Measurements from ENCODE around the gene DMGDH. TPM values are rescaled to one million over a fixed set of nuclear protein-coding genes. Genes with fewer than 3 reads are reported as not detected.
A peak's percentile ranks its signal among the peaks of the same experiment; 100 is the strongest.

Gene DMGDH
- total and polyA plus RNA-seq, 4 donors, result 28.9 to 130 (median 48.5) TPM

DNA sequence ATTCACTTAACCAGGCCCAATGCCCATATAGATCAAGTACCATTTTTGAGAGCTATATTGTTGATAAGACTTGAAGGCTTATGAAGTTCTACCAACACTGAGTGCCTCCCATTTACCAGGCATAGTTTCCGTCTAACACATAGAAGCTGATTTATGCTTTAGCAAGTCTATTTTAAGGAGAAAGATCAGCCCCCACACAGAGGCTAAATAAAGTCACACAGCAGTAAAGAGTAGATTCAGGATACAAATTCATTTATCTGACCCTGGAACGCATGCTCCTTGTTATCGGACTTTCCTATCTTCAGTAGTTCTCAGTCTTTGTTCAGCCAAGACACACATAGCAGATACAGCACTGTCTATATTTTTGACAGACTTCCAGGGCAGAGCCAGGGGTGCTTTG, 34.2 kb downstream of the DMGDH start:
- H3K4me3 ChIP-seq (ENCODE audit: low read depth in 1 of 3, low read length in 3 of 3), result no peak overlapping the region
- no peak for DNase-seq (ENCODE audit: low spot score)
- H3K27ac ChIP-seq (ENCODE audit: low read depth in 1 of 2, low read length in 2 of 2), result no peak overlapping the region
- 57% methylated on average over 3 of the region's 3 CpGs for WGBS
- H3K9me3 ChIP-seq (ENCODE audit: control insufficient read depth in 4 of 4, low read length in 3 of 4), result no peaks in the 10 kb centered on the region
- H3K36me3 ChIP-seq (ENCODE audit: control insufficient read depth in 4 of 4, insufficient read depth in 3 of 4, low read depth in 1 of 4, low read length in 3 of 4), result peaks cover 0 to 3% (median 0%) of the 10 kb centered on the region in 4 donors
- H3K9ac ChIP-seq (ENCODE audit: low read depth in 1 of 2, low read length in 2 of 2), result no peak overlapping the region
- peaks cover 2 to 39% (median 13%) of the 10 kb centered on the region in 4 donors for H3K4me1 ChIP-seq (ENCODE audit: control insufficient read depth in 4 of 4, insufficient read depth in 4 of 4, low read length in 3 of 4)
- TF ChIP-seq HNF4G (IDR thresholded peaks at IDR 0.05) (no peak), HNF4A (conservative IDR thresholded peaks at IDR 0.05) (no peak), FOXA1 (IDR thresholded peaks at IDR 0.05) (no peak), EGR1 (IDR thresholded peaks at IDR 0.05; ENCODE audit: low read depth in 2 of 2) (no peak), TAF1 (conservative IDR thresholded peaks at IDR 0.05) (no peak)
- TF ChIP-seq, protein P1, sequence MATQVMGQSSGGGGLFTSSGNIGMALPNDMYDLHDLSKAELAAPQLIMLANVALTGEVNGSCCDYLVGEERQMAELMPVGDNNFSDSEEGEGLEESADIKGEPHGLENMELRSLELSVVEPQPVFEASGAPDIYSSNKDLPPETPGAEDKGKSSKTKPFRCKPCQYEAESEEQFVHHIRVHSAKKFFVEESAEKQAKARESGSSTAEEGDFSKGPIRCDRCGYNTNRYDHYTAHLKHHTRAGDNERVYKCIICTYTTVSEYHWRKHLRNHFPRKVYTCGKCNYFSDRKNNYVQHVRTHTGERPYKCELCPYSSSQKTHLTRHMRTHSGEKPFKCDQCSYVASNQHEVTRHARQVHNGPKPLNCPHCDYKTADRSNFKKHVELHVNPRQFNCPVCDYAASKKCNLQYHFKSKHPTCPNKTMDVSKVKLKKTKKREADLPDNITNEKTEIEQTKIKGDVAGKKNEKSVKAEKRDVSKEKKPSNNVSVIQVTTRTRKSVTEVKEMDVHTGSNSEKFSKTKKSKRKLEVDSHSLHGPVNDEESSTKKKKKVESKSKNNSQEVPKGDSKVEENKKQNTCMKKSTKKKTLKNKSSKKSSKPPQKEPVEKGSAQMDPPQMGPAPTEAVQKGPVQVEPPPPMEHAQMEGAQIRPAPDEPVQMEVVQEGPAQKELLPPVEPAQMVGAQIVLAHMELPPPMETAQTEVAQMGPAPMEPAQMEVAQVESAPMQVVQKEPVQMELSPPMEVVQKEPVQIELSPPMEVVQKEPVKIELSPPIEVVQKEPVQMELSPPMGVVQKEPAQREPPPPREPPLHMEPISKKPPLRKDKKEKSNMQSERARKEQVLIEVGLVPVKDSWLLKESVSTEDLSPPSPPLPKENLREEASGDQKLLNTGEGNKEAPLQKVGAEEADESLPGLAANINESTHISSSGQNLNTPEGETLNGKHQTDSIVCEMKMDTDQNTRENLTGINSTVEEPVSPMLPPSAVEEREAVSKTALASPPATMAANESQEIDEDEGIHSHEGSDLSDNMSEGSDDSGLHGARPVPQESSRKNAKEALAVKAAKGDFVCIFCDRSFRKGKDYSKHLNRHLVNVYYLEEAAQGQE (IDR thresholded peaks at IDR 0.05), result no peak
- TF ChIP-seq, protein P2, sequence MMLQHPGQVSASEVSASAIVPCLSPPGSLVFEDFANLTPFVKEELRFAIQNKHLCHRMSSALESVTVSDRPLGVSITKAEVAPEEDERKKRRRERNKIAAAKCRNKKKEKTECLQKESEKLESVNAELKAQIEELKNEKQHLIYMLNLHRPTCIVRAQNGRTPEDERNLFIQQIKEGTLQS (IDR thresholded peaks at IDR 0.05), result no peak
- TF ChIP-seq, protein P3, sequence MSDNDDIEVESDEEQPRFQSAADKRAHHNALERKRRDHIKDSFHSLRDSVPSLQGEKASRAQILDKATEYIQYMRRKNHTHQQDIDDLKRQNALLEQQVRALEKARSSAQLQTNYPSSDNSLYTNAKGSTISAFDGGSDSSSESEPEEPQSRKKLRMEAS (IDR thresholded peaks at IDR 0.05), result no peak
- no peaks in the 10 kb centered on the region for H3K27me3 ChIP-seq (ENCODE audit: control insufficient read depth in 4 of 4, insufficient read depth in 4 of 4, low read length in 3 of 4)

DNA sequence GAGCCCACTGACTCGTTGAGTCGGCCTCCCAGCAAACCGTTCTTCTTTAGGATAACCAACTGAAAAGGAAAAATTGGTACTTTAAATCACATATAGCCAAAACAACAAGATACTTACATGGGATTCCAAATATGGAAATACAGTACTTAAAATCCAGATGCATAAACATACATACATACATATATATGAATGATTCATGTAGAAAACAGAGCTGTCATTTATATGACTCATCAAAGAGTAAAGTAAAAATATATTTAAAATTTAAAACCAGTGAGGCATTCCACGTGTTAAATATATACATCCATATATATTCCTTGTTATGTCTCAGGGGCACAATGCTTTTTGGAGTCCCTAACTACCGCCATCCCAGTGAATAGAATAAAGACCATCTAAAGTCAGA, 36.7 kb downstream of the DMGDH start:
- TF ChIP-seq GABPA (IDR thresholded peaks at IDR 0.05 in 1 of 2, conservative IDR thresholded peaks at IDR 0.05 in 1 of 2), result no peak
- H3K36me3 ChIP-seq (ENCODE audit: control insufficient read depth in 4 of 4, insufficient read depth in 3 of 4, low read depth in 1 of 4, low read length in 3 of 4), result peaks cover 0 to 3% (median 0%) of the 10 kb centered on the region in 4 donors
- WGBS, result 92% methylated on average over 5 of the region's 5 CpGs

DNA sequence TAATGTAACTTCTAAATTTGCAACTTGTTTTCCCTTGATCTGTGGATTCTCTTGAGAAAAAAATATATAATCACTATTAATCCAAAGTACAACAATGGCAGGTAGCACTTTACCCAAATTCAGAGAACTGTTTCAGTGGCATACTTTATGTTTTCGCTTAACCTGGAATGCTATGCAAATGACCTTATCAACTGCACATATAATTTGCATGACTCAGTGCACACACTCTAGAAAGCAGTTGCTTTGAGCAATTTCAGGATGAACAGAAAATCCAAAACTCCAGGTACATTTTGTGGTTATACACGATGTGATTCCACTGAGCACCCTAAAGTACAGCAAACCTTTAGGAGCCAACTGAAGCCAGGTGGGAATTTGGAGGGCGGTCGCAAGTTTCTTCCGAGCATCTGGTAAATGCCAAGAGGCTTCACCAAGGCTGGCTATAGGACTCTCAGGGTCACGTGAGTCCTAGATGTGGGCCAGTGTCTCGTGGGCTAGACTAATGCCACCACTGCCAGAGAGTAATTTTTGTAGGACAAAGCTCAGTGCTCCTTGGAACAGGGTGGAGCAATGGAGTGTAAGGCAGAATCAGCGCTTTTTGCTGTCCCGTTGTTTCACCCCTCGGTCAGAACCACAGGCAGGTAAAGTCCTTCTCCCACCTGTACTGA, 37.3 kb downstream of the DMGDH start:
- Histone ChIP-seq H3K4me1 (ENCODE audit: control insufficient read depth in 4 of 4, insufficient read depth in 4 of 4, low read length in 3 of 4) (peaks cover 2 to 55% (median 20%) of the 10 kb centered on the region in 4 donors), H3K9me3 (ENCODE audit: control insufficient read depth in 4 of 4, low read length in 3 of 4) (no peaks in the 10 kb centered on the region), H3K9ac (ENCODE audit: low read depth in 1 of 2, low read length in 2 of 2) (peak overlapping the region in 1 of 2 donors; percentile 80), H3K36me3 (ENCODE audit: control insufficient read depth in 4 of 4, insufficient read depth in 3 of 4, low read depth in 1 of 4, low read length in 3 of 4) (peaks cover 0 to 3% (median 0%) of the 10 kb centered on the region in 4 donors), H3K27ac (ENCODE audit: low read depth in 1 of 2, low read length in 2 of 2) (peak overlapping the region; percentile 88 to 93), H3K27me3 (ENCODE audit: control insufficient read depth in 4 of 4, insufficient read depth in 4 of 4, low read length in 3 of 4) (no peaks in the 10 kb centered on the region), H3K4me3 (ENCODE audit: low read depth in 1 of 3, low read length in 3 of 3) (no peak overlapping the region)
- no peak for DNase-seq (ENCODE audit: low spot score)
- 41% methylated on average over 10 of the region's 10 CpGs for WGBS
- TF ChIP-seq JUND (IDR thresholded peaks at IDR 0.05) (no peak), YY1 (IDR thresholded peaks at IDR 0.05) (peak; percentile 49), NR2F2 (IDR thresholded peaks at IDR 0.05) (no peak), RAD21 (IDR thresholded peaks at IDR 0.05) (peak in 1 of 2 donors; percentile 22), FOXA1 (IDR thresholded peaks at IDR 0.05) (no peak), SP1 (IDR thresholded peaks at IDR 0.05) (peak; percentile 52), RXRA (IDR thresholded peaks at IDR 0.05) (peak; percentile 15 to 52)
- TF ChIP-seq, protein P4, sequence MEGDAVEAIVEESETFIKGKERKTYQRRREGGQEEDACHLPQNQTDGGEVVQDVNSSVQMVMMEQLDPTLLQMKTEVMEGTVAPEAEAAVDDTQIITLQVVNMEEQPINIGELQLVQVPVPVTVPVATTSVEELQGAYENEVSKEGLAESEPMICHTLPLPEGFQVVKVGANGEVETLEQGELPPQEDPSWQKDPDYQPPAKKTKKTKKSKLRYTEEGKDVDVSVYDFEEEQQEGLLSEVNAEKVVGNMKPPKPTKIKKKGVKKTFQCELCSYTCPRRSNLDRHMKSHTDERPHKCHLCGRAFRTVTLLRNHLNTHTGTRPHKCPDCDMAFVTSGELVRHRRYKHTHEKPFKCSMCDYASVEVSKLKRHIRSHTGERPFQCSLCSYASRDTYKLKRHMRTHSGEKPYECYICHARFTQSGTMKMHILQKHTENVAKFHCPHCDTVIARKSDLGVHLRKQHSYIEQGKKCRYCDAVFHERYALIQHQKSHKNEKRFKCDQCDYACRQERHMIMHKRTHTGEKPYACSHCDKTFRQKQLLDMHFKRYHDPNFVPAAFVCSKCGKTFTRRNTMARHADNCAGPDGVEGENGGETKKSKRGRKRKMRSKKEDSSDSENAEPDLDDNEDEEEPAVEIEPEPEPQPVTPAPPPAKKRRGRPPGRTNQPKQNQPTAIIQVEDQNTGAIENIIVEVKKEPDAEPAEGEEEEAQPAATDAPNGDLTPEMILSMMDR (IDR thresholded peaks at IDR 0.05; ENCODE audit: low read depth, low read length, missing input control), result no peak
- TF ChIP-seq, protein P3 (IDR thresholded peaks at IDR 0.05), result peak; percentile 51
- TF ChIP-seq, protein P1 (IDR thresholded peaks at IDR 0.05), result peak; percentile 30

More for the DNA sequence above, 36.7 kb downstream of the DMGDH start:
- H3K9me3 ChIP-seq (ENCODE audit: control insufficient read depth in 4 of 4, low read length in 3 of 4), result no peaks in the 10 kb centered on the region
- no peak for DNase-seq (ENCODE audit: low spot score)
- H3K27me3 ChIP-seq (ENCODE audit: control insufficient read depth in 4 of 4, insufficient read depth in 4 of 4, low read length in 3 of 4), result no peaks in the 10 kb centered on the region
- no peak overlapping the region for H3K4me3 ChIP-seq (ENCODE audit: low read depth in 1 of 3, low read length in 3 of 3)
- peak overlapping the region; percentile 88 to 93 for H3K27ac ChIP-seq (ENCODE audit: low read depth in 1 of 2, low read length in 2 of 2)
- peaks cover 2 to 50% (median 18%) of the 10 kb centered on the region in 4 donors for H3K4me1 ChIP-seq (ENCODE audit: control insufficient read depth in 4 of 4, insufficient read depth in 4 of 4, low read length in 3 of 4)
- H3K9ac ChIP-seq (ENCODE audit: low read depth in 1 of 2, low read length in 2 of 2), result no peak overlapping the region
